Stimulated activated CD8-positive, alpha-beta memory T cell treated with anti-CD3 and anti-CD28 coated beads, Interleukin-15, amount 100 ng/mL, for 4 hours (primary cell): ENCODE measurements around the gene NOTCH4.
"Not testable (repeated sequence)": the region's sequence is repeated elsewhere in the genome, so short reads cannot be mapped to it uniquely, and the experiment has no call there.

Source experiments
- DNase-seq, 2 donors: peaks; one replicate each; pipeline ENCODE4 v3.0.0-alpha.2; 2020; ENCODE audit warnings: low read depth in 2 of 2

NOTCH4 gene

DNA sequence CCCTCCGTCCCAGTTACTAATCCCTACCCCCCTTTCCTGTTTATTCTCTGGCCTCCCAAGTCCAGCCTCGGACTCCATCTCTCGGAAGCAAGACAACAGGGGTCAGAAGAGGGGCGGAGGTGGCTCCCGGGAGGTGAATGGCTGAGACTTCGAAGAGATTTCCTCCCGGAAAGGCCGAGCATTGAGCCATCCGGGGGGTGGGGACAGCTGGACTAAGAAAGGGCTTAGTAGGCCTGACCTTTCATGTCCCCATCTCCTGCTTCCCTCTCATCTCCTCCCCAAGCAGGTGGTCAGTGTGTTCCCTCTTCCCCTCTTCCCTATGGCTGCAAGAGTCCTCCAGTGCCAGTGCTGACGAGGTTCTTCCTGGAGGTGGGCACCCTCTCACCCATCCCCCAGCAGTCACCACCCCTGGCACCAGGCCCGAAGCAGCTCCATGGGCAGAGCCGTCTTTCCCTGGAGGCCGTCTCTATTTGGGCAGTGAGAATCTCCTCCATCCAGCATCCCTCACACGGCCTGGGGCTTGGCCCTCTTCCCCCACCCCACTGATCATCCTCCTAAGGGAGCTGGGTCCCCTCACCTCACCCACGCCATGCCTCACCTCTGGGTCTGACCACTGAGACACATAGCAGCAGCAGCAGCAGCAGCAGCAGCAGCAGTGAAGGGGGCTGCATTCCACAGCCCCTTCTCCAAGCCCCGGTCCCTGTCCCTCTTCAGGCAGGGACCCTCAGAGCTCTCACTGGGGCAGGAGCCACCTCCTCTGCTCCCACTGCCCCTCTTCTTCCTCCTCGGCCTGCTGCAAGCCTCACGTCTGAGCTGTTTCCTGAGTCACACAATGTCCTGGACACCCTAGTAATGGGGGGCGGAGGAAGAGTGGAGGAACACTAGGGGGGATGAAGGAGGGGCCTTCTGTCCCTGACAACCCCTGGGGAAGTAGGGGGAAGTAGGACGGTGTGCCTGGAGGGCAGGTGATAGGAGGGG is at the start of gene NOTCH4:
NOTCH4 (minus strand) TSS at position 810 of the 978 bp plus-strand sequence; CDS start at position 671, 139 bp downstream.
- no peak for DNase-seq

DNA sequence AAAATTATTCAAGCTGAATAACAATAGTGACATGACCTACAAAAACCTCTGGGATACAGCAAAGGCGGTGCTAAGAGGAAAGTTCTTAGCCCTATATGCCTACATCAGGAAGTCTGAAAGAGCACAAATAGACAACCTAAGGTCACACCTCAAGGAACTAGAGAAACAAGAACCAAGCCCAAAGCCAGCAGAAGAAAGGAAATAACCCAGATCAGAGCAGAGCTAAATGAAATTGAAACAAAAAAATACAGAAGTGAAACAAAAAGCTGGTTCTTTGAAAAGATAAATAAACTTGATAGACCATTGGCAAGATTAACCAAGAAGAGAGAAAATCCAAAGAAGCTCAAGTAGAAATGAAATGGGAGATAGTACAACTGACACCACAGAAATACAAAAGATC is 47.6 kb upstream of the NOTCH4 start:
- no peak for DNase-seq

DNA sequence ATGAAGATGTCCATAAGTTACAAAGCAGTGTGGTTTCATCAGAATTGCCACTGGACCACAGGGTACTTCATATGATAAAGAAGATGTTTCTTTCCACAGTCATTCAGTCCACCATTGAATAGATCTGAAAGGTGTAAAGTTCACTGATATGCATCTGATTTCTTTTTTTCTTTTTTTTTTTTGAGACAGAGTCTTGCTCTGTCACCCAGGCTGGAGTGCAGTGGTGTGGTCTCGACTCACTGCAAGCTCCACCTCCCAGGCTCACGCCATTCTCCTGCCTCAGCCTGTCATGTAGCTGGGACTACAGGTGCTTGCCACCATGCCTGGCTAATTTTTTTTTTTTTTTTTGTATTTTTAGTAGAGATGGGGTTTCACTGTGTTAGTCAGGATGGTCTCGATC is 44.6 kb upstream of the NOTCH4 start:
- not testable (repeated sequence) for DNase-seq

DNA sequence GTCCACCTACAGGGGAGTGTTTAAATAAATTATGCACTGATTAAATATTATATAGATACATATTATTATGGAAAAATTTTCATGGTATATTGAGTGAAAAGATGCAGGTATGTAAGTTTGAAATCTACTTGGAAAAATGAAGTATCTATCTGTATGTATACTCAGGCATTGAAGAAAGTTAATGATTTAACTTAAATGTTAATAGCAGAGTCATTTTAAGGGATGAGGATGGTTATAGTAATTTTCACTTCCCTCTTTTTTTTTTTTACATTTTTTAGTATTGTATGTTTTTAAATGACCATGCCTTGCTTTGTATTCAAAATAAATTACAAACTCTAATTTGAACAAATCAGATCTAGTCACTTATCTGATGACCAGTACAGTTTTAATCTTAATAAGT is 43.2 kb upstream of the NOTCH4 start:
- no peak for DNase-seq

DNA sequence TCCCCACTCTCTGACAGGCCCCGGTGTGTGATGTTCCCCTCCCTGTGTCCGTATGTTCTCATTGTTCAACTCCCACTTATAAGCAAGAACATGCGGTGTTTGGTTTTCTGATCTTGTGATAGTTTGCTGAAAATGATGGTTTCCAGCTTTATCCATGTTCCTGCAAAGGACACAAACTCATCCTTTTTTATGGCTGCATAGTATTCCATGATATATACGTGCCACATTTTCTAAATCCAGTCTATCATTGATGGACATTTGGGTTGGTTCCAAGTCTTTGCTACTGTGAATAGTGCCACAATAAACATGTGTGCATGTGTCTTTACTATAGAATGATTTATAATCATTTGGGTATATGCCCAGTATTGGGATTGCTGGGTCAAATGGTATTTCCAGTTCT is 33.4 kb upstream of the NOTCH4 start:
- not testable (repeated sequence) for DNase-seq

DNA sequence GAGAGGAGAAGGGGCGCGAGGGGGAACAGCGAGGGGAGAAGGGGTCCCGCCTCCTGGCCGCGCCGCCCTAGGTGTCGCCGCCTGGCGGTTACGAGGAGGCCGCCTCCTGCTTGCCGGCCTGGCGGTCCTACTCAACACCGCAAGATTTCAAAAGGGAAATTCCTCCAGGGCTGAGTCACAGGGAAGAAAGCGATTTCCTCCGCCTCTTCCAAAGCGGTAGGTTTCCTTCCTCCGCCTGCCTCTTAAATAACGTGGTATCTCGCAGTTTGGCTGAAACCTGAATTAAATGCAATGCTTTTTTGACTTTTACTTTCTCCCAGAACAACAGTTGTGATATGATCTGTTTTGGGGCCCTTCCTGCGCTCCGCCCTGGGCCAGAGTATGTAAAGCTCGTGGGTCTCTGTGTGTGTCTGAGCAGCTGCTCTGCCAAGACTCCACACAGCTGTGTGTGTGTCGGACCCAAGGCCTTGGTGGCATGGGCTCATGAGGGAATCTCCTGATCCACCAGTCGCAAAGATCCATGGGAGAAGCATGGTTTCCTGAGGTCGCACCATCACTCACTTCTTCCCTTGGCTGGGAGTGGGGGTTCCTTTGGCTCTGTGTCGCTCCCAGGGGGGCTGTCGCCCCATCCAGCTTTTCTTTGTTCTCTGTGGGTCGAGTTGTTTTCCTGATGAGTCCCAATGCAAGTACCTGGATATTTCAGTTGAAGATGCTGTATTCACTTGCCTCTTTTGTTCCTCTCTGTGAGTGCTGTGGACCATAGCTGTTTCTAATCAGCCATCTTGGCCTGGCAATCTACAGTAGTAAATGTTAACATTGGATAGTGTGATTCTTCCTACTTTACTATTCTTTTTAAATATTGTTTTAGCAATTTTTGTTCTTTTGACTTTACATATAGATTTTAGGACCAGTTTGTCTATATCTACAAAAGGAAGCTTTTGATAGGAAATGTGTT is 31.6 kb upstream of the NOTCH4 start:
- peak; percentile 50 to 52 for DNase-seq

DNA sequence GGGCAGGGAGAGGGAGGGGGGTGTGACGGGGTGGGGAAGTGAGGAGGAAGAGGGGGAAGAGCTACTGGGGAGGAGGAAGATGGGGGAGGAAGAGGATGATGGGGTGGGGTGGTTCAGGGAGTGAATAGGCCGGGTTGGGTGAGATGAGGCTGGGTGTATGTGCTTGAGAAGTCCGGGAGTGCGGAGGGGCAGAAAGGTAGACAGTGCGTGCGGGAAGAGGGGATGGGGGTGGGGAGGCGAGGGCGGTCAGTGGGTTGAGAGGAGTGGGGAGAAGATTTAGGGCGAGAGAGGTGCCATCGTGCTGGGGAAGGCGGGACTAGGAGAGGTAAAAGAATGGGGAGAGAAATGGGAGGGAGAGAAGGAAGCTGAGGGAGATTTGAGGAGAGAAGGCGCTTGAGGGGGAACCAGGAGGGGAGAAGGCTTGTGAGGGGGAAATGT is 30.9 kb upstream of the NOTCH4 start:
- no peak for DNase-seq

DNA sequence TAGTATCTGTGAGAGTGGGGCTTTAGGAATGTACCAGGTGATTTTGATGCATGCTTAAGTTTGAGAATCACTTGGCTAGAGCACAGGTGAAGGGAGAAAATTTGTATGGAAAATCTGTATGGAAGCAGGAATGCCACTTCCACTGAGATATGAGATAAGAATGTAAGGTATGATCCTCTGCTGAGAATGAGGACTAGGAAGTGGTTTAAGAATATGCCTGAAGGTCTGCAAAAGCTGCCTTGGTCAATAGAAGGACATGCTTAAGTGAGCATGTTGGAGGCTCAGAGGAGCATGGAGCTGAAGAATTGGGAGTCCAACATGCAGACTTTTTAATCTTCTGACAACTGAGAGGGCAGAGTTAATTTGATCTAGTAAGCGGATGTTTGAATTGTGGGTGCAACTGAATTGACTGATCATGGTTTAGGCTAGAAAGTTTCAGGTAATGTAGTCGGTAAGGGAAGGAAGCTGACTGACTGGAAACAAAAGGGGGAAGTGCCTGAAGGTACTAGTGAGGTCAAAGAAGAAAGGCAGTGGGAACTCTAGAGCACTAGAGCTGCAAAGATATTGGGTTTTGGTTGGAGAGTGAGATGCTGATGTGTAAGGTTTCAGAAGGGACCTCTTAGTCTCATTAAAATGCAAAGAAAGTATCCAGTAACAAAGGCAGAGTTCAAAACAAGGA is 28.6 kb upstream of the NOTCH4 start:
- DNase-seq: no peak

DNA sequence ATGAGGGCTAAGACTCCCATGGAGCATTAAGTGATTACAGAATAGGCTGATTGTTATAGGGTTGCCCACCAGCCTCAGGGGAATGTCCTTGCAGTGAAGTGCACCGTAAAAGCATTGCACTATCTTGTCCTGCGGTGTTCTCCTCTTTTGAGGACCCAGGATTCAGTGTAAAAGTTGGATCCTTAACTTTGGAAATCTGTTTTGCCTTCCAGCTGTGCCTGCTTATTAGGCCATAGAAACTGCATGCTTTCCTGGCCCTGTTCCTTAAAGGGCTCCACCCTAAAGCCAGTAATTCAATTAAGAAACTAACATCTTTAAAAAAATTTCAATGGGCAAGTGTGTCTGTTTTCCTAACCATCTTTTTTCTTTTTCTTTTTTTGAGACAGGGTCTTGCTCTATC is 25.4 kb upstream of the NOTCH4 start:
- DNase-seq: no peak

DNA sequence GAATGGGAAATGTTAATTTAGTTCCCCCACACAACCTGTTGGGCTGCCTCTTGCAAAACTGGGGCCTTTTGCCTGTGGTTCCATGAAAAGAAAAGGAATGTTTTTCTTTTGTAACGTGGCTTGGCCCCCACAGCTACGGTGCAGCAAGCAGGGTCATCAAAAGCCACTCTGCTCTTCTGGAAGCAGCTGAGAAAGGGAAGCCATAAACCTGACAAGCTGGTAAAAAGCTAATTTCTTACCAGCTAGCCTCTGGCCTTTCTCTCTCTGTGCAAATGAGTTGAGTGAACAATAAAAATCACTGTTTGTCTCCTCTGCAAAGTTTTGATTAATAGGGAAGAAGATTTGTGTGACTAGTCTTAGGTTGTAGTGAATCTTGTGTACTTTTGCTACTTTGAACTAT is 23.5 kb upstream of the NOTCH4 start:
- no peak for DNase-seq

DNA sequence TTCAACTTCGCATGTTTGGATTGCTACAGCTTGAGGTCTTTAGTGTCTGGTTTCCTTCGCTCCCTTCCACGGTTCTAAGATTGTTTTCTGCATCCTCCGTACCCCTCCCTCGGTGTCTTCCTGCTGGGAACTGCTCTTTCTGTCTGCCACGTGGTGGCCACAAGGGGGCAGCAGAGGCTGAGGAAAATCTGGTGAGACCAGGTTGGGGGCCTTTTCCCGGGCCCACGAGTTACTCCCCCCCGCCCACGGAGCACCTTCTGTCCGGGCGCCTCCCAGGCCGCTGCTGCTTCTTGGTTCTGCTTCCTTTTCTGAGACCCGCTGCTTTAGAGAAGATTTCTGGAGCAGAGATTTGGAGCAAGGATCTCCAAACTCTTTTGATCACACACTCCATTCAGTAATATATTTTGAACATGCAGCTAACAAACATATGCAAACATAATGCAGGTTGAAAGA is 21.1 kb upstream of the NOTCH4 start:
- peak; percentile 31 to 34 for DNase-seq

DNA sequence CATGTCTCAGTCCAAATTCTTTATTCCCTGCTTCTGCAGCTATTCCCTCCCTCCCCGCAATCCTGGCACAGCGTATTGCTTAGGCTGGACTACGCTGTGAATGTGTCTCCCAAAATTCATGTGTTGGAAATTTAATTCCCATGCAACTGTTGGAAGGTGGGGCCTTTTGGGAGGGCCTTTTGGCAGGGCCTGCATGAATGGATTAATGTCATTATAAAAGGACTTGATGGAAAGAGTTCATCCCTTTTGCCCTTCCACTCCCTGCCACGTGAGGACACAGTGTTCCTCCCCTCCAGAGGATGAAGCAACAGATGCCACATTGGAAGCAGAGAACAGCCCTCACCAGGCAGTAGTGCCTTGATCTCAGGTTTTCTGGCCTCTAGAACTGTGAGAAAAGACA is 20.4 kb upstream of the NOTCH4 start:
- no peak for DNase-seq

DNA sequence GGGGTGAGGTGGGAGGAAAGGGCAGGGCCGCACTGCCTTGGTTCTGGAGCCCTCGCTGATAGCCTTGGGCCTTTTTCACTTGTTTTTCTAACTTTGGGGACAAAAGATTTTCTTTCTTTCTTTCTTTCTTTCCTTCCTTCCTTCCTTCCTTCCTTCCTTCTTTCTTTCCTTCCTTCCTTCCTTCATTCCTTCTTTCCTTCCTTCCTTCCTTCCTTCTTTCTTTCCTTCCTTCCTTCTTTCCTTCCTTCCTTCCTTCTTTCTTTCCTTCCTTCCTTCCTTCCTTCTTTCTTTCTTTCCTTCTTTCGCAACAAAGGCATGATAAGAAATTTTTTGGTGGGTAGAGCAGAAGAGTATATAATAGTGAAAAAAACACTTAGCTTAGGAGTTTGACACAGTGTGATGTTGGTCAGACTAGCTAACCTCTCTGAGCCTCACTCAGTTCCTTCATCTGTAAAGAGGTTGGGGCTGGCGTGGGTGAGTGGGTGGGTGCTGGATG is 18.5 kb upstream of the NOTCH4 start:
- DNase-seq: not testable (repeated sequence)

DNA sequence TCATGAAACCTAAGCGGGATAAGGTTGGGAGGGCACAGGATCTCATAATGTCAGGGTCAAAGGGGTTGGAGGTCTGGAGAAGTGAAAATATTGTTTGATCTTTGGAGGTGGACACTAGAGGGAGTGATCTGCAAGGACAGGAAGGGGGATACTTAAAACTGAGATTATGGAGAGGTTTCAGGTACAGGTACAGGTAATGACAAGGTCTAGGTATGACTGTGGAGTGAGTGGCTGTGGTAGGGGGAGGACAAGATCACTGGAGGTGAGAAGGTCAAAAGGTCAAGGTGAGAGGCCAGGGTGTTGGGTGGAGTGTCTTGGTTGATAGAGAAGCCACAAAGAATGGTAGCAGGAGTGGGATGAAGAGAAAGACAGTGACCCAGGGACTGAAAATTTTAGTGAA is 16.8 kb upstream of the NOTCH4 start:
- no peak for DNase-seq

DNA sequence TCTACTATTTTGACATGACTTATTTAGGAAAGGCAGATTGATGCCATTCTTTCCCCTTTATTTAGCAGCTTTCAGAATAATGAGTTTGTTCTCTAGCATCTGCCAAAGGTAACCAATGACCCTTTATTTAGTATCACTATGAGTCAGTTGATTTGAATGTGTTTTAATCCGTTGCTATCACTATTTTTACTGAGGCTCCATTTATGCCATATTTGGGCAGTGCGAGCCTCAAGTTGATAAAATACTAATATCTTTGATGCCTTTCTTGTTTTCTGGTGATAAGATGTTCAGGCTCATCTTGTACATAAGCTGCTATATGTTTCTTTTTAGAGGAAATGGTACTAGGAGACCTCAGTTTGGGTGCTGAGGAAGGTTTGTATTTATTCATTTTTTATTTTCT is 15.6 kb upstream of the NOTCH4 start:
- DNase-seq: no peak

DNA sequence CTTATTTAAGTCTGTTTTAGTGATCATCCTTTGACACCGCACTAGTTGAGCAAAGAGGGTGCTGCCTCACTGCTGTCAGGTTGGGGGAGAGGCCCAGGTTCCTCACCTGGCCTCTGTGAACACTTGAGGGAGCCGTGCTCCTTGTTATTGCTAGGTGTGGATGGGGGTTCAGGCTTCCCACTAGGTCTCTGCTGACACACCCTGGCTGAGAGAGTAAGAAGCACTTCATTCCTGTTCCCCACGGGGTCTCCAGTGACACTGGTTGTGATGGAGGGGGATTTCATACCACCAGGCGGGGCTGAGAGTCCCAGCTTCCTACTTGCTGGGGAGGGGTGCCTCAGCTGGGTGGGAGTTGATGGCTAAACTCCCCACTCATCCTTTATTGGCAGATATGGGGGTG is 11.1 kb upstream of the NOTCH4 start:
- DNase-seq: no peak

DNA sequence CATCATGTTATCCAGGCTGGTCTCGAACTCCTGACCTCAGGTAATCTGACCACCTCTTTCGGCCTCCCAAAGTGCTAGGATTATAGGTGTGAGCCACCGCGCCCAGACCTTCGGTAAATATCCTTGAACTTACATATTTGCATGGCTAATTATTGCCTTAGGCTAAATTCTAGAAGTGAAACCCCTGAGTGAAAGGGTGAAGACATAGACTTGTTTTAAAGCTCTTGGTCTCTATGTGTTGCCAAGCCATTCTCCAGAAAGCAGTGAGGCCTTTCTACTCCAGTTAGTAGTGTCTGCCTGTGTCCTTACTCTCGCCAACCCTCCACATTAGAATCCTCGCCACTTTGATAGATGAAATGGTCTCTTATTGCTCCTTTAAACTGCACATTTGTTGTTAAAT is 2.6 kb upstream of the NOTCH4 start:
- DNase-seq: no peak

DNA sequence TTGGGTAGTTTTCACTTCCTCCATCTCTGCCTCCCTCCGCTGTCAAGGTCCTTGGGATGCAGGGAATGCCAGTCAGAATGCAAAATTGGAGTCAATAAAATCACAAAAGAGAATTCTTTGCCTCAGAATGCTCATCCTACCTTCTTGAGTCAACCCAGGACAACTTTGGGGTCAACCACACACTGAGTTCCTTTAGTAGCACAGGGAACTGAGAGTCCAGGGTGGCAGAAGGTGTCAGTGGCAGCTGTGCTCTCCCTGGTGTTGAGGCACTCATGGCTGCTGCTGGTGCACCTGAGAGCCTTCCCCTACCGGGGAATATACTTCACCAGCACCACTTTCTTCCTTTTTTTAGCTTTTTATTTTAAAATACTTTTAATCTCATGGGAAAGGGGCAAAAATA is 829 bp upstream of the NOTCH4 start:
- no peak for DNase-seq

DNA sequence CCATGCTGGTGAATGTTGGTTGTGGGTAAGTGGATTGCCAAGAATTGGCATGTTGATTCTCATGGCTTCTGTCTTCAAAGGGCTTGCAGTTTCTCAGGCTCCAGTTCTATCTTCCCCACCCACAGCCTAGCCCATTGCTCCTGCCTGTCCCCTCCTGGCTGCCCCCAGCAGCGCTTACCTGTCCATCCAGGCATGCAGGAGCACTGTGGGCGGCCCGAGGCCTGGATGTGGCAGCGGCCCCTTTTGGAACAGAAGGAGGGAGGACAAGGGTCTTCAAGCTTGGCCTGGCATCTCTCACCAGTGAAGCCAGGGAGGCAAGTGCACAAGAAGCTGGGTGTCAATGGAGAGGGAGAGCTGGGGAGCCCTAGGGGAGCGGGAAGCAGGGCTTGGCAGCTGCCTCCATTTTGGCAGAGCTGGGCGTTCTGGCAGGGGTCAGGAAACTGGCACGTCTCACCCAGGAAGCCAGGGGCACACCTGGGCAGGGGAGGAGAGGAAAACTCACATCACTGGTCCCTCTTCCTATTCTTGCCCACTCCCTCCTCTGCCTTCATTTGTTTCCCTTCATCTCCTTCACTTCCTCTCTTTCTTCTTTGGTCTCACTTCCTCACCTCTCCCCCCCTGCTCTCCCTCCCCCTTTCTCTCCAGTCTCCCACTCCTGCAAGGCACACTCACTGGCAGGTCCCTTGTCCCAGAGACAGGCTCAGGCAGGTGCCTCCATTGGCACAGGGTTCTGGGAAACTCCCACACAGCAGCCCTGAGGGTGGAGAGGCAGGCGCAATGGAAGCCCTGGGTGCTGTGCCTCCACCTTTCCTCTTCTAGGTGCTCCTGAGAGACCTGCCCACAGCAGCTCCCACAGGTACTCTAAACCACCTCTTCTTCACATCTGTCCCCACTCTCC is 1.3 kb downstream of the NOTCH4 start:
- DNase-seq: no peak

DNA sequence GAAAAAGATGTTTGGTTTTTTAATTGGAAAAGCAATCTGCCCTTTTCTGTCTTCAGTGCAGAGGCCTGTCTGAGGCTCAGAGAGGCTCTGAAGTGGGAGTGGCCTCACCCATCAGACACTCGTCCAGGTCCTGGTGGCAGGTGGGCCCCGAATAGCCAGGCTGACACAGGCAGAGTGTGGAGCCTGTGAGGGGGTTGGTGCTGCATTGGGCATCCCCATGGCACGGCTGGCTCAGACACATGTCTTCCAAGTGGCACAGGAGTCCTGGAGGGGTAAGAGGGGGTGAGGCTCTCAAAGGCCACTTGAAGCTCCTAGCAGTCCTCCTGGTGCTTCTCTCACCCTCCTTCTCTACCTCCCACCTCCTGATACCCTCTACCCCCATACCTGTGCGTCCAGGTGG is 3.8 kb downstream of the NOTCH4 start:
- no peak for DNase-seq

DNA sequence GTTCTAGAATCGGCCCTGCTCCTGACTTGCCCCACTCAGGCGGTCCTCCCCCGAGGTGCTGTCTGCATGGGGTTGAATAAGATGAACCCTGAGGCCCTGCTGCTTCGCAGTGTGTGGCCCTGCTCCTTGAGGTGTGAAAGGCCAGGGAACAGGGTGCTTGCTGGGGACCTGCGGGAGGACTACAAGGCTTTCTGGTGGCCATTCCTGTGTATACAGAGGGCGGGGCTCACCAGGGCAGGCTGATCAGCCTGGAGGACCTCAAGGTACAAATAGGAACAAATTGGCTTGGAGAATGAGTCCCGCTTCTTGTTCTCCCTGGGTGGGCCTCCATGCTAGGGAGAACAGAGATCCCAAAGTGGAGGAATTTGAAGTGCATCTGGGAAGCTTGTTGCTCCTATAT is 5.7 kb downstream of the NOTCH4 start:
- no peak for DNase-seq
